ENCODE results near the gene HARS1.

DNA sequence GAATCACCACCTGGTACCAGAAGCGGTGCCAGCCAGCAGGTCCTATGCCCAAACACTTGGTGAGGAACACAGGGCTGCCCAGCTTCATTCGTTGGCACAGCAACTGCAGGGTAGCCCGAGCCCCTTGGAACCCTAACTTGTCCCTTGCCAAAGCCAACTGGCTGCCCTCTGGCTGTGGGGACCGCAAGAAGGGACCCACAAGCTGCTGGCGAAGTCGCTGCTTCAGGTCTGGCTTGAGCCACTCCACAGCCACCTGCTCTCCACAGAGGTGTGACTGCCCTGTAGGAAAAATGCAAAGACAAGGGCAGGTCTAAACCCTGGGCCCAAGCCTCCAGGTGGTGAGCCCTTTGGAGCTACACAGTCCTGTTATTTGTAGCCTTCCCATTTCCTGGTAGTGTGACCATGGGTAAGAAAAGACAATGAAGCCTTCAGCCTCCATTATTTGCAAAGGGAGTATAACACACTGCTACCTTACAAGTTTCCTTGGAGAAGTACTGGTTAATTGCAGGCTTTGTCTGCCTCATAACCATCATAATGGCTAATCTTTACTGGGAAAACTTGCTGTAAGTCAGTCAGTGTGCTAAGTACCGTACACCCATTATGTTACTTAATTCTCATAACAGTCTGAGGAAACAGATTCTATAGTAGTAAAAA lies 19.6 kb downstream of the HARS1 start:
- TF ChIP-seq, protein P1, sequence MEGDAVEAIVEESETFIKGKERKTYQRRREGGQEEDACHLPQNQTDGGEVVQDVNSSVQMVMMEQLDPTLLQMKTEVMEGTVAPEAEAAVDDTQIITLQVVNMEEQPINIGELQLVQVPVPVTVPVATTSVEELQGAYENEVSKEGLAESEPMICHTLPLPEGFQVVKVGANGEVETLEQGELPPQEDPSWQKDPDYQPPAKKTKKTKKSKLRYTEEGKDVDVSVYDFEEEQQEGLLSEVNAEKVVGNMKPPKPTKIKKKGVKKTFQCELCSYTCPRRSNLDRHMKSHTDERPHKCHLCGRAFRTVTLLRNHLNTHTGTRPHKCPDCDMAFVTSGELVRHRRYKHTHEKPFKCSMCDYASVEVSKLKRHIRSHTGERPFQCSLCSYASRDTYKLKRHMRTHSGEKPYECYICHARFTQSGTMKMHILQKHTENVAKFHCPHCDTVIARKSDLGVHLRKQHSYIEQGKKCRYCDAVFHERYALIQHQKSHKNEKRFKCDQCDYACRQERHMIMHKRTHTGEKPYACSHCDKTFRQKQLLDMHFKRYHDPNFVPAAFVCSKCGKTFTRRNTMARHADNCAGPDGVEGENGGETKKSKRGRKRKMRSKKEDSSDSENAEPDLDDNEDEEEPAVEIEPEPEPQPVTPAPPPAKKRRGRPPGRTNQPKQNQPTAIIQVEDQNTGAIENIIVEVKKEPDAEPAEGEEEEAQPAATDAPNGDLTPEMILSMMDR (conservative IDR thresholded peaks at IDR 0.05; ENCODE audit: low read length): no peak
- no peak for TF ChIP-seq EZH2phosphoT487 (IDR thresholded peaks at IDR 0.05; ENCODE audit: borderline replicate concordance, low read depth, low read length)
